Kidney (tissue), 14 donors: ENCODE measurements around the gene CABCOCO1. TPM values are rescaled to one million over a fixed set of nuclear protein-coding genes. Genes with fewer than 3 reads are reported as not detected.

Experiments
- DNase-seq, 5 donors: peaks; one replicate each; pipeline ENCODE4 v3.0.0-alpha.2; 2013 to 2020
- FAIRE-seq: peaks from 2 replicates; lab custom pipeline; 2012; peaks lifted over from hg19 to GRCh38; lab: Jason Lieb, UNC
- H3K27ac ChIP-seq, 2 donors: one replicate each; pipeline ENCODE4 v1.7.0; 2013; ENCODE audit warnings: low read depth in 2 of 2, low read length in 2 of 2, inconsistent platforms in 1 of 2
- H3K27me3 ChIP-seq: one replicate; pipeline ENCODE4 v1.7.1; 2013; ENCODE audit warnings: low read length, inconsistent platforms; ENCODE audit not compliant: control insufficient read depth, insufficient read depth
- H3K36me3 ChIP-seq, 3 donors: one replicate each; pipeline versions ENCODE4 v1.7.0 to v1.7.1; 2013; ENCODE audit warnings: low read length in 3 of 3, control low read depth in 1 of 3, inconsistent platforms in 1 of 3; ENCODE audit not compliant: insufficient read depth in 3 of 3, control insufficient read depth in 2 of 3
- H3K4me1 ChIP-seq, 3 donors: one replicate each; pipeline versions ENCODE4 v1.7.0 to v1.7.1; 2013; ENCODE audit warnings: low read length in 3 of 3, inconsistent platforms in 1 of 3, low read depth in 1 of 3; ENCODE audit not compliant: control insufficient read depth in 2 of 3, insufficient read depth in 2 of 3
- H3K4me3 ChIP-seq, 3 donors: one replicate each; pipeline versions ENCODE4 v1.7.0 to v1.8.1; 2013; ENCODE audit warnings: low read length in 3 of 3, control low read depth in 1 of 3, inconsistent platforms in 1 of 3
- H3K9ac ChIP-seq, 3 donors: one replicate each; pipeline versions ENCODE4 v1.7.0 to v1.7.1; 2013; ENCODE audit warnings: low read length in 3 of 3, control low read depth in 1 of 3, inconsistent platforms in 1 of 3
- H3K9me3 ChIP-seq, 3 donors: one replicate each; pipeline versions ENCODE4 v1.7.0 to v1.7.1; 2013; ENCODE audit warnings: low read length in 3 of 3, control low read depth in 1 of 3, inconsistent platforms in 1 of 3; ENCODE audit not compliant: control insufficient read depth in 2 of 3, insufficient read depth in 1 of 3
- intact Hi-C: fragments of 100-400 bp; cut with DNase I; formaldehyde crosslinking; loops from one replicate; pipeline ENCODE4 v1.11.1; 2022
- polyA plus RNA-seq: library from polyadenylated mRNA; stranded (reverse); fragments of 350-450 nt; fragmentation: Illumina TruSeq; extraction: RNeasy Lipid Tissue Mini Kit (QIAGEN cat#74804); gene quantifications from one replicate; pipeline ENCODE4 v1.2.3, GENCODE V29; 2014; ENCODE audit warnings: low read depth, low replicate concordance; ENCODE audit not compliant: insufficient read depth
- total RNA-seq: library from RNA; stranded (reverse); fragmentation: NEBNext Ultra II Directional; extraction: Animal tissue kit (Norgen Biotek cat#: 25700); gene quantifications from one replicate; pipeline ENCODE4 v1.2.1, GENCODE V29; 2021
- TF ChIP-seq, protein P1 (sequence below): IDR thresholded peaks from 3 replicates; pipeline ENCODE4 v1.5.1; 2012; ENCODE audit warnings: mild to moderate bottlenecking, moderate library complexity, borderline replicate concordance; ENCODE audit not compliant: insufficient read depth; ENCODE audit errors: extremely low read depth
- donor health status: control.
- donor health status: control.
- donor health status: control.
- donor health status: control.
- donor health status: control.
- donor health status: DM: yes; HTN: yes; CAD: no.
- donor health status: Normal renal cell carcinoma (clear cell type).

The CABCOCO1 gene
- total and polyA plus RNA-seq, 2 donors from 2014 or later, result 1.5 to 2.3 TPM

GRCh38 chr10:61784354-61785133, 121.8 kb downstream of the CABCOCO1 start:
- Histone ChIP-seq H3K27ac (no peak overlapping the region), H3K9me3 (no peaks in the 10 kb centered on the region), H3K4me3 (no peak overlapping the region), H3K27me3 (no peaks in the 10 kb centered on the region), H3K36me3 (no peaks in the 10 kb centered on the region), H3K4me1 (no peaks in the 10 kb centered on the region), H3K9ac (no peak overlapping the region)
- TF ChIP-seq, protein P1, sequence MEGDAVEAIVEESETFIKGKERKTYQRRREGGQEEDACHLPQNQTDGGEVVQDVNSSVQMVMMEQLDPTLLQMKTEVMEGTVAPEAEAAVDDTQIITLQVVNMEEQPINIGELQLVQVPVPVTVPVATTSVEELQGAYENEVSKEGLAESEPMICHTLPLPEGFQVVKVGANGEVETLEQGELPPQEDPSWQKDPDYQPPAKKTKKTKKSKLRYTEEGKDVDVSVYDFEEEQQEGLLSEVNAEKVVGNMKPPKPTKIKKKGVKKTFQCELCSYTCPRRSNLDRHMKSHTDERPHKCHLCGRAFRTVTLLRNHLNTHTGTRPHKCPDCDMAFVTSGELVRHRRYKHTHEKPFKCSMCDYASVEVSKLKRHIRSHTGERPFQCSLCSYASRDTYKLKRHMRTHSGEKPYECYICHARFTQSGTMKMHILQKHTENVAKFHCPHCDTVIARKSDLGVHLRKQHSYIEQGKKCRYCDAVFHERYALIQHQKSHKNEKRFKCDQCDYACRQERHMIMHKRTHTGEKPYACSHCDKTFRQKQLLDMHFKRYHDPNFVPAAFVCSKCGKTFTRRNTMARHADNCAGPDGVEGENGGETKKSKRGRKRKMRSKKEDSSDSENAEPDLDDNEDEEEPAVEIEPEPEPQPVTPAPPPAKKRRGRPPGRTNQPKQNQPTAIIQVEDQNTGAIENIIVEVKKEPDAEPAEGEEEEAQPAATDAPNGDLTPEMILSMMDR, result no peak
- DNase-seq, result no peak
- FAIRE-seq, result no peak
- intact Hi-C loops, result no loop called here

DNA sequence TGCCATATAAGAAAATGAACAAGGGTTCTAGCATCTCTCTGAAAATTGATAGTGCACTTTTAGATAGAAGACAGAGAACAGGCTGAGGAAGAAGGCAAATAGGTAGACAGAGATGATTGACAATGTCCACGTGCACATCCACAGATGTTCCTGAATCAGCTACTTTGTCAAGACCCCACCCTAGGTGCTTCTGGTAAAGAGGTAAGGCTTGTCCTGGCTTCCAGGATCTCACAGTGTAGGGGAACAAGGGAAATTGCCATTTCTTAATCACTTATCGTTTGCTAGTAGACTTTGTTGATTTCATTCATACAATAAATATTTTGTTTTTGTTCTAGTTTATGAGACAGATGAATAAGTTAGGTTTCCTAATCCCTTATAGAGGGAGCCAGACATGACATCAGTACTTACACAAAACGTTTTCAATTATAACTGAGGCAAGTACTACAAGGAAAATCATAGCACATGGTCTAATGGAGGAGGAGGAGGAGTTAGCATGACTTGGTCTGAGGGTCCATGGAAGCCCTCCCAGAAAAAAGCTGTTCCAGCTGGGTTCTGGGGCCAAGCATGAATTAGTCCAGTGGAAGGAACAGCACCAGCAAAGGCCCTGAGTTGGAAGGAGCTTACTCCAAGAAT, 122.9 kb downstream of the CABCOCO1 start:
- no peak overlapping the region for H3K4me3 ChIP-seq
- FAIRE-seq (no peak), DNase-seq (no peak)
- H3K27ac ChIP-seq, result no peak overlapping the region
- H3K36me3 ChIP-seq, result no peaks in the 10 kb centered on the region
- TF ChIP-seq, protein P1, result no peak
- no peaks in the 10 kb centered on the region for H3K9me3 ChIP-seq
- no peaks in the 10 kb centered on the region for H3K27me3 ChIP-seq
- no peaks in the 10 kb centered on the region for H3K4me1 ChIP-seq
- intact Hi-C loops, result no loop called here
- no peak overlapping the region for H3K9ac ChIP-seq

DNA sequence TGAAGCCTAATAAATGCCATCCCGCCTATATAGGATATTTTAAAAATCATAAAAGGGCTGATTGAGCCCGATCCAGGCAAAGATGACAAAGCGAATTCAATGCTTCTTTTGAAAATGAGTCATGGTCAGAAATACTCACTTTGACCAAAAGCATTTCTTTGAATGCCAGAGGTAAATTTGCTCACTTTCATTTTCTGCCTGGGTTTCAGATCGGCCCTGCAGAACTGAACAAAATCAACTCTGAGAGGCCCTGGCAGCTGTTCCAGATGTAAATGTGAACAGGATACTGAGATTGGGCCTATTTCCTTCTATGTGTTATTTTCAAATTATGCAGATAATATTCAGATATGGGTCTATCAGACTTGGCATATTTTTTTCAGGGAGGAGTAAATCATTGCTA, 124.0 kb downstream of the CABCOCO1 start:
- H3K27ac ChIP-seq, result no peak overlapping the region
- no peaks in the 10 kb centered on the region for H3K27me3 ChIP-seq
- FAIRE-seq (no peak), DNase-seq (no peak)
- no peak overlapping the region for H3K4me3 ChIP-seq
- no peak overlapping the region for H3K9ac ChIP-seq
- H3K9me3 ChIP-seq, result no peaks in the 10 kb centered on the region
- peaks cover 0 to 8% (median 3%) of the 10 kb centered on the region in 3 donors for H3K4me1 ChIP-seq
- no peaks in the 10 kb centered on the region for H3K36me3 ChIP-seq
- intact Hi-C loops, result no loop called here
- TF ChIP-seq, protein P1, result no peak
